GM12892 (cell line): ENCODE results near the gene TSHZ1.

Experiments used
- POLR2A ChIP-seq: IDR thresholded peaks from 2 replicates; pipeline ENCODE4 v1.6.1; 2011; ENCODE audit warnings: low read depth, low read length, control low read depth
- POLR2AphosphoS5 ChIP-seq: IDR thresholded peaks from 2 replicates; pipeline ENCODE4 v1.6.1; 2011; ENCODE audit warnings: low read depth, low read length, control low read depth

DNA sequence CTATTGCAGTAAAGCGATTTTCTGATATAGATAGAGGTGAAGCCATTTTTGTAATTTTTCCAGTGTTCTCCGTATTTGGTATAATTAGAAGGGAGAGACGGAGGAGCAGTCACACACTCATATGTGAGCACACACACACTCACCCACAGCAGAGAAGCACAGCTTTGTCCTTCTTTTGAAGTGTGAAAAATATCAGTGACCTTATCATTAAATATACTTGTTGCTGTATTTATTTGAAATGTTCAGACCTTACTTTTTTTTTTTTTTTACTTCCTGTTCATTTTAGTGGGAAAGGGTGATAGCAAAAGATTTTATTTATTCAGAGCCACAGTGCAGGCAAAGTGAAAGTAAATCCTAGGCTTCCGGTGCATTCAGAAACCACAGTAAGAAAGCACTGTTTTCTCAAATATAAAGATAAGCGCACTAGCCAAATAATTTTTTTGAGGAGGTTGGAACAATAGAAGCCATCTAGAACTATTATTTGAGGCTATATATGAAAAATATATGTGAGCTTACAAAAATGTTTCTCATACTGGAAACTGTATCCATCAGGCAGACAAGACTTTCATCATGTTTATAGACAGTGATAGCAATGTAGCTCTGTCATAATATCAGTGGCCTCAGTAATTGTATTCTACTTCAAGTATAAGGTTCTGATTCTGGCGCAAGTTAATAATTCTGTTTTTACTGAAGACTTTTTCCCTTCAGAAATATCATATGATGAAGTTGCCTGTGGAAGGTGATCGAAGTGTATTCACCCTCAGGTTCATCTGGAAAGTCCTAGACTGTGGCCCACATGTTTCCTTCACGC lies 37.2 kb downstream of the TSHZ1 start:
- TF ChIP-seq POLR2A, result no peak
- no peak for TF ChIP-seq POLR2AphosphoS5
